ENCODE results near the gene FRG1.
"Not testable (repeated sequence)": the region's sequence is repeated elsewhere in the genome, so short reads cannot be mapped to it uniquely, and the experiment has no call there.

The FRG1 gene

GRCh38 chr4:189985651-189986243 is 45.1 kb downstream of the FRG1 start:
- not testable (repeated sequence) for DNase-seq (ENCODE audit: low spot score)

- DNase-seq (ENCODE audit: low spot score): no peak
Measured at GRCh38 chr4:189988877-189989431, 48.3 kb downstream of the FRG1 start.

DNA sequence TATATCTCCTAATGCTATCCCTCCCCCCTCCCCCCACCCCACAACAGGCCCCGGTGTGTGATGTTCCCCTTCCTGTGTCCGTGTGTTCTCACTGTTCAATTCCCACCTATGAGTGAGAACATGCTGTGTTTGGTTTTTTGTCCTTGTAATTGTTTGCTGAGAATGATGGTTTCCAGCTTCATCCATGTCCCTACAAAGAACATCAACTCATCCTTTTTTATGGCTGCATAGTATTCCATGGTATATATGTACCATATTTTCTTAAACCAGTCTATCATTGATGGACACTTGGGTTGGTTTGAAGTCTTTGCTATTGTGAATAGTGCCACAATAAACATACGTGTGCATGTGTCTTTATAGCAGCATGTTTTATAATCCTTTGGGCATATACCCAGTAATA is 49.3 kb downstream of the FRG1 start:
- not testable (repeated sequence) for DNase-seq (ENCODE audit: low spot score)

All from germinal center (tissue), 1 donor.